ENCODE measurements around the gene PARD3. TPM values are rescaled to one million over a fixed set of nuclear protein-coding genes. Genes with fewer than 3 reads are reported as not detected.

Gene PARD3
- total RNA-seq, 3 donors from 2014 or later: 48.2 to 93.7 (median 60.6) TPM

DNA sequence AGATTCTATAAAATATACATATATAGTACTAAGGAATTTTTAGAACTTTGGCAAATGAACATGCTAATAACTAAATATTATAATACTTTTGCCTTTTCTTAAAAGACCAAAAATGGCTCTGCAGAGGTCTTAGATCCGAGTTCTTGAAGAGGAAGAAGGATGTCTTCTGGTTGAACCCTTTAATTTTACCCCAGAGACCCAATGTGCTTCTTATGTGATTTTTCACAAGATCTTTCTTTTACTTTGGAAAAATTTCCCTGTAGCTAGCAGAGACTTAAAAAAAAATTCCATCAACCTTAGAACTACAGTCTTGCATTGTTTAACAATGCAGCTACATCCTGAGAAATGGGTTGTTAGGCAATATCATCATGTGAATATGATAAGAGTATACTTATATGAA is 663.2 kb downstream of the PARD3 start:
- Histone ChIP-seq H3K27me3 (no peaks in the 10 kb centered on the region), H3K4me1 (no peaks in the 10 kb centered on the region), H3K4me3 (no peak overlapping the region), H3K9me3 (no peaks in the 10 kb centered on the region), H3K36me3 (no peaks in the 10 kb centered on the region), H3K27ac (no peak overlapping the region)
- DNase-seq (ENCODE audit: low spot score in 2 of 2): no peak
- intact Hi-C loops (cut with DNase I; ENCODE audit: low total_unique reads): no loop called here
- TF ChIP-seq POLR2AphosphoS5 (IDR thresholded peaks at IDR 0.05) (no peak), POLR2A (IDR thresholded peaks at IDR 0.05) (no peak)
- TF ChIP-seq, protein P1, sequence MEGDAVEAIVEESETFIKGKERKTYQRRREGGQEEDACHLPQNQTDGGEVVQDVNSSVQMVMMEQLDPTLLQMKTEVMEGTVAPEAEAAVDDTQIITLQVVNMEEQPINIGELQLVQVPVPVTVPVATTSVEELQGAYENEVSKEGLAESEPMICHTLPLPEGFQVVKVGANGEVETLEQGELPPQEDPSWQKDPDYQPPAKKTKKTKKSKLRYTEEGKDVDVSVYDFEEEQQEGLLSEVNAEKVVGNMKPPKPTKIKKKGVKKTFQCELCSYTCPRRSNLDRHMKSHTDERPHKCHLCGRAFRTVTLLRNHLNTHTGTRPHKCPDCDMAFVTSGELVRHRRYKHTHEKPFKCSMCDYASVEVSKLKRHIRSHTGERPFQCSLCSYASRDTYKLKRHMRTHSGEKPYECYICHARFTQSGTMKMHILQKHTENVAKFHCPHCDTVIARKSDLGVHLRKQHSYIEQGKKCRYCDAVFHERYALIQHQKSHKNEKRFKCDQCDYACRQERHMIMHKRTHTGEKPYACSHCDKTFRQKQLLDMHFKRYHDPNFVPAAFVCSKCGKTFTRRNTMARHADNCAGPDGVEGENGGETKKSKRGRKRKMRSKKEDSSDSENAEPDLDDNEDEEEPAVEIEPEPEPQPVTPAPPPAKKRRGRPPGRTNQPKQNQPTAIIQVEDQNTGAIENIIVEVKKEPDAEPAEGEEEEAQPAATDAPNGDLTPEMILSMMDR (IDR thresholded peaks at IDR 0.05): no peak

- TF ChIP-seq POLR2A (IDR thresholded peaks at IDR 0.05) (no peak), POLR2AphosphoS5 (IDR thresholded peaks at IDR 0.05) (no peak)
- TF ChIP-seq, protein P1 (IDR thresholded peaks at IDR 0.05): no peak
- intact Hi-C loops (cut with DNase I; ENCODE audit: low total_unique reads): no loop called here
- Histone ChIP-seq H3K4me1 (no peaks in the 10 kb centered on the region), H3K36me3 (no peaks in the 10 kb centered on the region), H3K27ac (no peak overlapping the region), H3K4me3 (no peak overlapping the region), H3K27me3 (no peaks in the 10 kb centered on the region), H3K9me3 (no peaks in the 10 kb centered on the region)
- DNase-seq (ENCODE audit: low spot score in 2 of 2): no peak
Observed at GRCh38 chr10:34151481-34151880, 663.6 kb downstream of the PARD3 start.

- DNase-seq (ENCODE audit: low spot score in 2 of 2): no peak
- TF ChIP-seq POLR2AphosphoS5 (IDR thresholded peaks at IDR 0.05): no peak
- TF ChIP-seq, protein P1 (IDR thresholded peaks at IDR 0.05): no peak
- no peak for TF ChIP-seq POLR2A (IDR thresholded peaks at IDR 0.05)
- no peaks in the 10 kb centered on the region for H3K27me3 ChIP-seq
- H3K9me3 ChIP-seq: no peaks in the 10 kb centered on the region
- H3K27ac ChIP-seq: no peak overlapping the region
- no peak overlapping the region for H3K4me3 ChIP-seq
- intact Hi-C loops (cut with DNase I; ENCODE audit: low total_unique reads): no loop called here
- no peaks in the 10 kb centered on the region for H3K36me3 ChIP-seq
- H3K4me1 ChIP-seq: no peaks in the 10 kb centered on the region
Observed at GRCh38 chr10:34150103-34150502, 665.0 kb downstream of the PARD3 start.

DNA sequence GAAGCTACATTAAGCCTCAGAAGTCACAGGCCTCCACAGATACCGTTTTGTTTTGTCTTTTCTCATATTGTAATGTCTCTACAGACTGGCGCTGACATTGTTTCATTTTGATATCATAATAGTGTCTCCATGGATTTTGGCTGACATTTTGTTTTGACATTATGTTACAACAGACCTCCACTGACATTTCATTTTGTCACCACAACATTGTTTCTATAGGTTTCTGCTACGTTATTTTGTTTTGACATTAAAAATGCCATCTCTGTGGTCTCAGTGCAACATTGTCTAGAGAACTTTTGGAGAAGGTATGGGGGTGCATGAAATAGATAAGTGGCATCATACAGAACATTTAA is 666.8 kb downstream of the PARD3 start:
- Histone ChIP-seq H3K4me3 (no peak overlapping the region), H3K4me1 (no peaks in the 10 kb centered on the region), H3K9me3 (no peaks in the 10 kb centered on the region), H3K27ac (no peak overlapping the region), H3K27me3 (no peaks in the 10 kb centered on the region), H3K36me3 (no peaks in the 10 kb centered on the region)
- DNase-seq (ENCODE audit: low spot score in 2 of 2): no peak
- TF ChIP-seq POLR2AphosphoS5 (IDR thresholded peaks at IDR 0.05) (no peak), POLR2A (IDR thresholded peaks at IDR 0.05) (no peak)
- TF ChIP-seq, protein P1 (IDR thresholded peaks at IDR 0.05): no peak
- intact Hi-C loops (cut with DNase I; ENCODE audit: low total_unique reads): no loop called here

DNA sequence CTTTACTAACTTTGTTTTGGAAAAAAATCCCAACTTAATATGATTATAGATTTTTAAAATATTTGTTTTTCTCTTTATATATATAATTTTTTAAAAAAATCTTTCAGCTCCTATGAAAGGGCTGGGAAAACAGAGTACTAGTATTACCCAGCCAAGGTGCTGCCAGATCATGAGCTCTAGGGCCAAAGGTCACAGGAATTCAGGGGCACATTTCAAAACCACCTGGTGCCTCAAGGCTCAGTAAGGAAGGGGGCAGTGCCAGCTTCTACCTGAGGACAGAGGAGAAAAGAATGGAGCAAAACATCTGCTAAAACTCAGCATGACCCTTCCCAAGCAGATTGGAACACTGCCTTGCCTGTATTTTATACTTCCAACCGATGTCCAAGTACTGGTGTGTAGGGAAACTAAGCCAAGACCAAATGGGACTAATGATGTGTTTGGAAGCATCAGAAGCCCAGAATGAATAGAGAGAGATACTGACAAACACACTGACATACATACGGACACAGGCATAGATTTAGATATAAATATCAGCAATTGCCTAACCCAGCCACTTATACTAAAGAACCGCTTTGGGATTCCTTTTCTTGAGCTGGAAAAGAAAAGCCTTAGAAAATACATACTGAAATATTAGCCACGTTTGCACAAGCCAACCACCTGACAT is 667.3 kb downstream of the PARD3 start:
- H3K27ac ChIP-seq: no peak overlapping the region
- intact Hi-C loops (cut with DNase I; ENCODE audit: low total_unique reads): no loop called here
- H3K4me1 ChIP-seq: no peaks in the 10 kb centered on the region
- H3K4me3 ChIP-seq: no peak overlapping the region
- no peaks in the 10 kb centered on the region for H3K36me3 ChIP-seq
- no peaks in the 10 kb centered on the region for H3K27me3 ChIP-seq
- DNase-seq (ENCODE audit: low spot score in 2 of 2): no peak
- no peak for TF ChIP-seq POLR2A (IDR thresholded peaks at IDR 0.05)
- TF ChIP-seq, protein P1 (IDR thresholded peaks at IDR 0.05): no peak
- no peak for TF ChIP-seq POLR2AphosphoS5 (IDR thresholded peaks at IDR 0.05)
- no peaks in the 10 kb centered on the region for H3K9me3 ChIP-seq
